HG03439 (cell line): ENCODE measurements around the gene RGS3.
"Not testable (repeated sequence)": the region's sequence is repeated elsewhere in the genome, so short reads cannot be mapped to it uniquely, and the experiment has no call there.

Experiments
- ATAC-seq: cut with Tn5 transposase; IDR thresholded peaks from one replicate; pipeline ENCODE4 v1.9.1; 2021; ENCODE audit warnings: mild to moderate bottlenecking, moderate library complexity; ENCODE audit not compliant: unreplicated experiment

RGS3 gene

GRCh38 chr9:113543296-113543981 lies 79.9 kb downstream of the RGS3 start:
- ATAC-seq: no peak

- no peak for ATAC-seq
Observed at GRCh38 chr9:113543982-113544303, 80.4 kb downstream of the RGS3 start.

DNA sequence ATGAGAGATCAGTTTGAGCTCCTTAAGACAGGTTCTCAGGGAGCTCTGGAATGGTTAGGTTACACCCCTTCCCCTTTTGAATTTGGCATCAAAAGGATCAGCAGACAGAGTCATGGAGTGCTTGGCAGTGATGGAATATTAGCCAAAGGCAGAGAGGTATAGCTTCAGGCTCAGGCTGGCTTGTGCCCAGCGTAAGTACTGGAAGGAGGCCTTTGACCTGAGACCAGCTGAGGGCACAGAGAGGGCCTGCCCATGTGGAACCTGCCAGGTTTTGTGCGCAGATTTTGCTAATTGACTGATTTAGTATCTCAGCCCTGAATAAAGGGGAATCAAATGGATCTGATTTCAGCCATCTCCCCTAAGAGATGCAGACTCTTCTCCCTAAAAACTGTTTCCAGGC lies 81.5 kb downstream of the RGS3 start:
- no peak for ATAC-seq

DNA sequence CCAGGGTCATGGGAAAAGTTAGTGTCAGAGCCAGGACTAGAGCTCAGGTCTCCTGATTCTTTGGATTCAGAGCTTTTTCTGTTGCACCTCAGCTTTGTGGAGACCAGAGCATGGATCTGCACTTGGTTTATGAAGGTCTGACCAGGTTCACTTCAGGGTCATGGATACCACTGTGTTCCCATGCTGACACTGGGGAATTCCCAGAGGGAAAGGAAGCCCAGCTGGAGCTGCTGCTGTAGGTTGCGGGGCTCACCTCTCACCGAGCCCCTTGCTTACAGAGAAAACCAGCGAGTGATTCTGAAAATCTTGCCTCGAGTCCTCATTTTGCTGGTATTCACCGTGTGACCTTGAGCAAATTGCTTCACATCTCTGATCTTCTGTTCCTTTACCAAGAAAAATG lies 83.0 kb downstream of the RGS3 start:
- no peak for ATAC-seq

DNA sequence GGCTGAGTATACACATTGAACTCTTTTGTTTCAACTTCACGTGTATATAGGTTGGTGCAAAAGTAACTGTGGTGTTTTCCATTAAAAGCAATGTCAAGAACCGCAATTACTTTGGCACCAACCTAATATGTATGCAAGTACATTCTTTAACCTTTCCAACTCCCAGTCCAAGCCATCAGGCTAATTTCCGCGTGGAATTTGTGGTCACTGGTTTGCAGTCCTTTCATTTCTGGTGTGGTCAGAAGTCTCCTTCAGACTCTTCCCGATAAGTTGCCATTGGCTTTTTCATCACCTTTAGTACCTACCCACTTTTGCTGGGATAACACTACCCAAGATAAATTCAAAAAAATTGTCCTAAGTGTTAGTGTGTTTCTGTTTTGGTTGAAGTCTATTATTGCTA lies 84.0 kb downstream of the RGS3 start:
- ATAC-seq: no peak

DNA sequence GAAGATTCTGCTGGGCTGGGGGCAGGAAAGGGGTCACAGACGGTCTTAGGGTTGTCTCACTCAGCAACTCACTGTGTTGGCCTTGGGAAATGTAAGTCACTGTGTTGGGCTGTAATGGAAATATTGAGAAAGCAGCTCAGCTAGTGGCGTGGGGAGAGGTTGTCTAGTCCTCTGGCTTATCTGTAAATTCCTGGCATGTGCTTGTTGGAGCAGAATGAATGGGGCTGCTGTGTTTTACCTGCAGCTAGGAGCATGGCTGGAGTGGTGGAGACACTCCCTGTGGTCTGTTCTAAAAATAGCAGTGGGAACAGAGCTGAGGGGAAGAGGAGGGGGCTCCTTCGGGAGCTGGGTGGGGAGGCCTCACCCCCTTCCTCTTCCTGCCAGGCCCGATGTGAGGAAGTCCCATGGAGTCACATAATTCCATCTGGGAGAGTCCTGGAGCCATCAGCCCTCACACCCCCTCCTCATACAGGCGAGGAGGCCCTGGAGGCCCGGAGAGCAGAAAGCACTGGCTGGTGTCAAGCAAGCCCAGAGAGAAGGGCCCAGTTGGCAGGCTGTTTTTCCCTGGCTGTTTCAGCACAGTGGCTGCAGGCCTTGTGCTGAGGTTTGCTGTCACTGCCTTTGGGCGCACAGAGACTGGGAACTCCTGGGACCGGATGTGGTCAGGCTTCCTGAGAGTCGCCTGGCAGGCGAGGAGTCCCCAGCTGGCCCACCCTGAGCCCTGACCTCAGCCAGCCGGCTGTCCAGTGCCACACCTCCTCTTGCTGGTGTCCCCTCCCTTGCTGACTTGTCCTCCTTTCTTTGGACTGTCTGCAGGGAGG lies 84.9 kb downstream of the RGS3 start:
- ATAC-seq: no peak

GRCh38 chr9:113549892-113550291 lies 86.4 kb downstream of the RGS3 start:
- not testable (repeated sequence) for ATAC-seq

GRCh38 chr9:113556877-113557593 lies 93.5 kb downstream of the RGS3 start:
- ATAC-seq: no peak

DNA sequence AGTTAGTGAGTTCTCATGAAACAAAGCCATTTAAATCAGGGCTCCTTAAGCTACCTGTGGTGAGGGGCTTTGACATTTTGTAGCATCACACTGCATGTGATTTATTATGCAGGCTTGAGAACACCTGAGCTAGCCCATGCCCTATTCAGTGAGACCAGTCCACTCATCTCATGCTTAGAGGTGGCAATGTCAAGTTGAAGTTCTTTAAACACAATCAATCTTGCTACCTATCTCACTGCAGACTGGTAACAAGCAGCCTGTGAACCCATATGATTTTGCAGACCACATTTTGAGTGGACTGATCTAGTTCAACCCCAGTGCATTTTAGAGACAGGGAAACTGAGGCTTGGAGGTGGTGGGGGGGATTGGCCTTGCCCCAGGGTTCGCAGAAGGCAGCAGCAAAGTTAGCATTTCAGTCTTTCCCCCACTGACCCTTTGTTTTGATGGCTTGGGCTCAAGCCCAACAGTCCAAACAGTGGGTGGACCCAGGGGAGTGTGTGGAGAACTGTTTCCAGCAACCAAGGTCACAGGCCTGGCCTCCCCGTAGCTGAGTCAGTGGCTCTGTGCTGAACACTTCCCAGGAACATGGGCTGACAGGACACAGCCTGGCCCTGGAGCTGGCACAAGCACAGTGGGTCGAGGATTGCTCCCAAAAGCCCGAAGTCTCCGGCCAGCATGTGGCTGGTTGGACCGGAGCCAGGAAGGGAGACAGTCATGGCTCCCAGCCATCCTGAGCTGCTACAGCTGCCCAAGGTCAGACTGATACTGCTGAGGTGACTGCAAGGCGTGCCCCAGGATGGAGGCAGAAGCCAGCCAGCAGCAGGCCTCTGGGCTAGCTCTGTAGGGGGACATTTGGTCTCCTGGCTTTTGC lies 95.3 kb downstream of the RGS3 start:
- no peak for ATAC-seq

GRCh38 chr9:113559834-113560800 lies 96.6 kb downstream of the RGS3 start:
- no peak for ATAC-seq

GRCh38 chr9:113562653-113563381 lies 99.3 kb downstream of the RGS3 start:
- no peak for ATAC-seq

- no peak for ATAC-seq
Observed at GRCh38 chr9:113563826-113564497, 100.4 kb downstream of the RGS3 start.

DNA sequence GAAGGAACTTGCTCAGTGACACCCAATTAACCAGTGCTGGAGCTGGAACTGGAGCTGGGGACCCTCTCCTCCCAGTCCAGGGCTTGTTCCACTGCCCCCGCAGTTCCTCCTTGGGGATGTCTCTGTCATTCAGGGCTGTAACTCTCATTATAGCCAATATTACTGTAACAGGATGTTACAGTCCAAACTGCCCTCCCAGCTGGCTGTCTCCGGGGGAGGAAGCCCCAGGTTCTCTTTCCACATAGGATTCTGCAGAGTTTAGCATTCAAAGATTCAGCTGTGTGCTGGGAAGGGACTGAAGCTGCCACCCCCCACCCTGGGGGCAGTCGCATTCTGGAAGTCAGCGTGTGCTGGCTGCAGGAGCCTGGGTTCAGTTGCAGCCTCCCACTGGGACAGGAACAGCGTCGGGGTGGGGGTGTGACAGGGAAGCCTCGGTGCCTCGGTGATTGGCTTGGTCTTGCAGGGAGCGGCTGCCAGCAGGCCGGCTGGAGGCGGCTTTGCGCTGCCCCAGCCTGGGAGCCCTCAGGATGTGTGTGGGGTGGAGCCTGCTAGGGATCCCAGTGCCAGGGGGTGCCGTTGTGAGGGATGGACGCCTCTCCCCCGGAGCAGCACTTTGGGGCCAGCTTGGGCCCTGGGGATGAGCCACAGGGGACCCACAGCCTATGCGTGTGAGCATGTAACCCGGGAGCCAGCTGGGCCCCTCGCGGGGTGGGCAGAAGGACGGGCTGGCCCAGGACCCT lies 101.1 kb downstream of the RGS3 start:
- ATAC-seq: no peak

DNA sequence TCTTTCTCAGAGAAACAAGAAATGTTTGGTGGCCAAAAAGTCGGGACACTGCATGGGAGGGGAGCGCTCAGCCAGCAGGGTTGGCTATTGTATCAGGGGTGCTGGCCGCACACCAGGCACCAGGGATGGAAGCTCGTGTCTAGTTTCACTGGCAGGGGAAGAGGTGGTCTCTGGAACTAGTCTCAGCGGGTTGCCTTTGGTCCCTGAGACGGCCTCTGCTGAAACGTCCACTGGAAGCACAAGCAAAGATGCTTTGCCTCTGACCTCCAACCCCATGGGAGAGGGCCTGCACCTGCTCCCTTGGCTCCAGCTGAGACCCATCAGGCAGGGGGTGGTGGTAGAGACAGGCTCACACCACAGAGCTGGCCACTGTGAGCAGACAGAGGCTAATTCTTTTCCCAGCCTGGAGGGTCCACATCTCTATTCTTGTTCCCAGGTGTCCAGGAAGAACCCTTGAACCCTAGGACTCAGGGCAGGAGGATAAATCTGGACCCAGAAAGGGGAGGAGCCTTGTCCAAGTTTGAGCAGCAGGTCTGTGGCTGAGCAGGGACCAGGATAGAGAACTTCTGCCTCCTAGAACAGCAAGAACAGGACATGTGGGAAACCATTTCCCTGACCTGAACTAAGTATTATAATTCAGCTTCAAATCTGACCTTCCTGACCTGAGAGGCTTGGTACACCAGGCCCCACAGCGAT lies 102.6 kb downstream of the RGS3 start:
- ATAC-seq: no peak

DNA sequence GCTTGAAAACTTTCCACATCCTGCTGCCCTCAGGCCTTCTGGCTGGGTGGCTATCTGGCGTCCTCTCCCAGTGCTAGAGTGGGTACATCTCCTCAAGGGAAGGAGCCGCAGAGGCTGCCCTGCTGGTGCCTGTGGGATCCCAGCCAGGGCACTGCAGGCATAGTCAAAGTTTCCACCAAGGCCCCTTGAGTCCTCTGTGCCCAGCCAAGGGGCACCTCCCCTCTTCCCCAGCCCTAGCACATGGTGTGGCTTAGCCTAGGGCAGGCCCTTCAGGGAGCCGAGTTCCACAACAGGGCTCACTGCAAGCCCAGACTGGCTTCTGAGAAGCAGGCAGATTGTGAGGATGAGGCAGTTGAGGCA lies 103.2 kb downstream of the RGS3 start:
- no peak for ATAC-seq

- ATAC-seq: no peak
Observed at GRCh38 chr9:113567361-113568080, 104.0 kb downstream of the RGS3 start.

DNA sequence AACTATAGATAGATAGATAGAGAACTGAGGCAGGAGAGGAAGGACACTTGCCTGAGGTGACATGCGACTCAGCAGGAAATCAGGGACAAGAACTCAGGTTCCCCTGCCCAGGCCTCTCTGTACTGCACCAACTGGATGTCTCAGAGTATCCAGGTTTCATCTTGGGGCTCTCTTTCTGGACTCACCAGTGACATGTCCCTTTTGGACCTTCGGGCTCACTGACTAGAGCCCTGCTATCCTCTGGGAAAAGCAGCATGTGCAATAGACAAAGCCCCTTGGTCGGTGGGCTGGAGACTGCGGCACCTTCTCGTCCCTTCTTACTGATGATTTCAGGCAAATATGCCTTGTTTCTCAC lies 104.5 kb downstream of the RGS3 start:
- no peak for ATAC-seq
